Measurements from ENCODE around the gene MAD1L1. TPM values are rescaled to one million over a fixed set of nuclear protein-coding genes. Genes with fewer than 3 reads are reported as not detected.
"Not testable (repeated sequence)": the region's sequence is repeated elsewhere in the genome, so short reads cannot be mapped to it uniquely, and the experiment has no call there.

The MAD1L1 gene
- total RNA-seq, 1 donor from 2014 or later: 32.7 TPM

GRCh38 chr7:1970895-1971294, 261.9 kb downstream of the MAD1L1 start:
- TF ChIP-seq CTCF (IDR thresholded peaks at IDR 0.05): no peak
- Mint-ChIP-seq H3K4me1 (ENCODE audit: unreplicated experiment) (no peaks in the 10 kb centered on the region), H3K9me3 (ENCODE audit: unreplicated experiment) (no peaks in the 10 kb centered on the region), H3K27ac (ENCODE audit: unreplicated experiment) (no peak overlapping the region), H3K36me3 (ENCODE audit: unreplicated experiment) (peaks cover 14% of the 10 kb centered on the region), H3K27me3 (ENCODE audit: unreplicated experiment) (no peaks in the 10 kb centered on the region), H3K4me3 (ENCODE audit: unreplicated experiment) (no peak overlapping the region)
- DNase-seq (ENCODE audit: extremely low spot score, unreplicated experiment): no peak

GRCh38 chr7:1970285-1970660, 262.5 kb downstream of the MAD1L1 start:
- H3K4me3 Mint-ChIP-seq (ENCODE audit: unreplicated experiment); DNase-seq (ENCODE audit: extremely low spot score, unreplicated experiment); H3K27ac Mint-ChIP-seq (ENCODE audit: unreplicated experiment); H3K9me3 Mint-ChIP-seq (ENCODE audit: unreplicated experiment); H3K27me3 Mint-ChIP-seq (ENCODE audit: unreplicated experiment); H3K4me1 Mint-ChIP-seq (ENCODE audit: unreplicated experiment): not testable (repeated sequence)
- peaks cover 13% of the 10 kb centered on the region for H3K36me3 Mint-ChIP-seq (ENCODE audit: unreplicated experiment)

- Mint-ChIP-seq H3K9me3 (ENCODE audit: unreplicated experiment) (no peaks in the 10 kb centered on the region), H3K27me3 (ENCODE audit: unreplicated experiment) (no peaks in the 10 kb centered on the region), H3K4me3 (ENCODE audit: unreplicated experiment) (no peak overlapping the region), H3K36me3 (ENCODE audit: unreplicated experiment) (peaks cover 13% of the 10 kb centered on the region), H3K27ac (ENCODE audit: unreplicated experiment) (no peak overlapping the region), H3K4me1 (ENCODE audit: unreplicated experiment) (no peaks in the 10 kb centered on the region)
- DNase-seq (ENCODE audit: extremely low spot score, unreplicated experiment): no peak
- TF ChIP-seq CTCF (IDR thresholded peaks at IDR 0.05): no peak
Observed at GRCh38 chr7:1969459-1970284, 263.1 kb downstream of the MAD1L1 start.

- no peak overlapping the region for H3K27ac Mint-ChIP-seq (ENCODE audit: unreplicated experiment)
- H3K36me3 Mint-ChIP-seq (ENCODE audit: unreplicated experiment): peaks cover 15% of the 10 kb centered on the region
- no peaks in the 10 kb centered on the region for H3K9me3 Mint-ChIP-seq (ENCODE audit: unreplicated experiment)
- no peak for DNase-seq (ENCODE audit: extremely low spot score, unreplicated experiment)
- H3K4me3 Mint-ChIP-seq (ENCODE audit: unreplicated experiment): no peak overlapping the region
- no peaks in the 10 kb centered on the region for H3K4me1 Mint-ChIP-seq (ENCODE audit: unreplicated experiment)
- no peak for TF ChIP-seq CTCF (IDR thresholded peaks at IDR 0.05)
- no peaks in the 10 kb centered on the region for H3K27me3 Mint-ChIP-seq (ENCODE audit: unreplicated experiment)
Observed at GRCh38 chr7:1968397-1969111, 264.2 kb downstream of the MAD1L1 start.

GRCh38 chr7:1967512-1968396, 265.0 kb downstream of the MAD1L1 start:
- no peaks in the 10 kb centered on the region for H3K4me1 Mint-ChIP-seq (ENCODE audit: unreplicated experiment)
- no peak for DNase-seq (ENCODE audit: extremely low spot score, unreplicated experiment)
- H3K36me3 Mint-ChIP-seq (ENCODE audit: unreplicated experiment): peaks cover 15% of the 10 kb centered on the region
- no peaks in the 10 kb centered on the region for H3K9me3 Mint-ChIP-seq (ENCODE audit: unreplicated experiment)
- no peaks in the 10 kb centered on the region for H3K27me3 Mint-ChIP-seq (ENCODE audit: unreplicated experiment)
- no peak overlapping the region for H3K27ac Mint-ChIP-seq (ENCODE audit: unreplicated experiment)
- TF ChIP-seq CTCF (IDR thresholded peaks at IDR 0.05): no peak
- no peak overlapping the region for H3K4me3 Mint-ChIP-seq (ENCODE audit: unreplicated experiment)

All from osteocyte (in vitro differentiated cells).